Neutrophil (primary cell): ENCODE results near the gene ASCL5.

ENCODE experiments used
- H3K27ac ChIP-seq: fragments of 200-600 bp; sonication (generic); 2 replicates; pipeline ENCODE4 v1.5.1; 2016; ENCODE audit warnings: mild to moderate bottlenecking, moderate library complexity
- H3K27me3 ChIP-seq: fragments of 200-600 bp; sonication (generic); 2 replicates; pipeline ENCODE4 v1.6.0; 2016; ENCODE audit warnings: mild to moderate bottlenecking
- H3K36me3 ChIP-seq: fragments of 200-600 bp; sonication (generic); 2 replicates; pipeline ENCODE4 v1.5.1; 2017
- H3K4me1 ChIP-seq, 2 experiments: fragments of 200-600 bp in 1 of 2; sonication (generic) in 1 of 2; 1 replicate in 1 of 2; 2 replicates in 1 of 2; pipeline versions ENCODE4 v1.5.1 to v1.6.1; 2013 to 2016; ENCODE audit warnings: low read depth in 1 of 2, low read length in 1 of 2, mild to moderate bottlenecking in 1 of 2, moderate library complexity in 1 of 2; ENCODE audit not compliant: control insufficient read depth in 1 of 2, insufficient read depth in 1 of 2
- H3K4me3 ChIP-seq, 2 experiments: fragments of 200-600 bp in 1 of 2; sonication (generic) in 1 of 2; 1 replicate in 1 of 2; 2 replicates in 1 of 2; pipeline ENCODE4 v1.5.1; 2013 to 2016; ENCODE audit warnings: low read depth in 1 of 2, low read length in 1 of 2, mild to moderate bottlenecking in 1 of 2, moderate library complexity in 1 of 2
- H3K9me3 ChIP-seq: fragments of 200-600 bp; sonication (generic); 2 replicates; pipeline ENCODE4 v1.5.1; 2016
- CTCF ChIP-seq: fragments of 200-600 bp; sonication (generic); IDR thresholded peaks from 2 replicates; pipeline ENCODE4 v1.5.1; 2016; ENCODE audit warnings: antibody characterized with exemption

Gene ASCL5

GRCh38 chr1:201095581-201095980, 31.4 kb downstream of the ASCL5 start:
- Histone ChIP-seq H3K9me3 (no peaks in the 10 kb centered on the region), H3K27ac (no peak overlapping the region), H3K27me3 (no peaks in the 10 kb centered on the region), H3K4me3 (no peak overlapping the region), H3K36me3 (no peaks in the 10 kb centered on the region), H3K4me1 (no peaks in the 10 kb centered on the region)
- no peak for TF ChIP-seq CTCF

GRCh38 chr1:201094832-201095231, 32.2 kb downstream of the ASCL5 start:
- Histone ChIP-seq H3K27me3 (no peaks in the 10 kb centered on the region), H3K27ac (no peak overlapping the region), H3K4me1 (no peaks in the 10 kb centered on the region), H3K4me3 (no peak overlapping the region), H3K36me3 (no peaks in the 10 kb centered on the region), H3K9me3 (no peaks in the 10 kb centered on the region)
- no peak for TF ChIP-seq CTCF

GRCh38 chr1:201093962-201094361, 33.0 kb downstream of the ASCL5 start:
- no peaks in the 10 kb centered on the region for H3K9me3 ChIP-seq
- H3K4me1 ChIP-seq: no peaks in the 10 kb centered on the region
- H3K36me3 ChIP-seq: no peaks in the 10 kb centered on the region
- H3K4me3 ChIP-seq: no peak overlapping the region
- no peak for TF ChIP-seq CTCF
- no peak overlapping the region for H3K27ac ChIP-seq
- no peaks in the 10 kb centered on the region for H3K27me3 ChIP-seq

GRCh38 chr1:201093561-201093960, 33.4 kb downstream of the ASCL5 start:
- H3K27me3 ChIP-seq: no peaks in the 10 kb centered on the region
- H3K9me3 ChIP-seq: no peaks in the 10 kb centered on the region
- H3K4me3 ChIP-seq: no peak overlapping the region
- no peak overlapping the region for H3K27ac ChIP-seq
- H3K4me1 ChIP-seq: no peaks in the 10 kb centered on the region
- H3K36me3 ChIP-seq: no peaks in the 10 kb centered on the region
- no peak for TF ChIP-seq CTCF

- Histone ChIP-seq H3K4me1 (no peaks in the 10 kb centered on the region), H3K36me3 (no peaks in the 10 kb centered on the region), H3K27me3 (peaks cover under 1% of the 10 kb centered on the region), H3K9me3 (no peaks in the 10 kb centered on the region), H3K4me3 (no peak overlapping the region), H3K27ac (no peak overlapping the region)
- TF ChIP-seq CTCF: no peak
Observed at GRCh38 chr1:201092738-201093137, 34.2 kb downstream of the ASCL5 start.

- peaks cover 11% of the 10 kb centered on the region for H3K27me3 ChIP-seq
- no peak overlapping the region for H3K4me3 ChIP-seq
- TF ChIP-seq CTCF: no peak
- H3K27ac ChIP-seq: no peak overlapping the region
- no peaks in the 10 kb centered on the region for H3K9me3 ChIP-seq
- no peaks in the 10 kb centered on the region for H3K36me3 ChIP-seq
- no peaks in the 10 kb centered on the region for H3K4me1 ChIP-seq
Observed at GRCh38 chr1:201091256-201091655, 35.7 kb downstream of the ASCL5 start.
